VCaP (cell line): ENCODE data around the gene PIAS2.

Source experiments
- H3K27ac ChIP-seq: fragments of 450-650 bp; 2 replicates; pipeline ENCODE4 v1.5.1; 2017
- TF ChIP-seq, protein P1 (sequence below): fragments of 450-650 bp; conservative IDR thresholded peaks from 2 replicates; pipeline ENCODE4 v1.5.1; 2017; ENCODE audit warnings: mild to moderate bottlenecking, moderate library complexity

Gene PIAS2

GRCh38 chr18:46770708-46771107 is 146.6 kb downstream of the PIAS2 start:
- H3K27ac ChIP-seq, result no peak overlapping the region
- TF ChIP-seq, protein P1, sequence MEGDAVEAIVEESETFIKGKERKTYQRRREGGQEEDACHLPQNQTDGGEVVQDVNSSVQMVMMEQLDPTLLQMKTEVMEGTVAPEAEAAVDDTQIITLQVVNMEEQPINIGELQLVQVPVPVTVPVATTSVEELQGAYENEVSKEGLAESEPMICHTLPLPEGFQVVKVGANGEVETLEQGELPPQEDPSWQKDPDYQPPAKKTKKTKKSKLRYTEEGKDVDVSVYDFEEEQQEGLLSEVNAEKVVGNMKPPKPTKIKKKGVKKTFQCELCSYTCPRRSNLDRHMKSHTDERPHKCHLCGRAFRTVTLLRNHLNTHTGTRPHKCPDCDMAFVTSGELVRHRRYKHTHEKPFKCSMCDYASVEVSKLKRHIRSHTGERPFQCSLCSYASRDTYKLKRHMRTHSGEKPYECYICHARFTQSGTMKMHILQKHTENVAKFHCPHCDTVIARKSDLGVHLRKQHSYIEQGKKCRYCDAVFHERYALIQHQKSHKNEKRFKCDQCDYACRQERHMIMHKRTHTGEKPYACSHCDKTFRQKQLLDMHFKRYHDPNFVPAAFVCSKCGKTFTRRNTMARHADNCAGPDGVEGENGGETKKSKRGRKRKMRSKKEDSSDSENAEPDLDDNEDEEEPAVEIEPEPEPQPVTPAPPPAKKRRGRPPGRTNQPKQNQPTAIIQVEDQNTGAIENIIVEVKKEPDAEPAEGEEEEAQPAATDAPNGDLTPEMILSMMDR, result no peak

GRCh38 chr18:46768166-46768921 is 149.0 kb downstream of the PIAS2 start:
- TF ChIP-seq, protein P1, result no peak
- H3K27ac ChIP-seq, result no peak overlapping the region

GRCh38 chr18:46767217-46767616 is 150.1 kb downstream of the PIAS2 start:
- H3K27ac ChIP-seq, result no peak overlapping the region
- TF ChIP-seq, protein P1, result no peak

GRCh38 chr18:46764586-46764985 is 152.7 kb downstream of the PIAS2 start:
- TF ChIP-seq, protein P1, result no peak
- no peak overlapping the region for H3K27ac ChIP-seq

- no peak overlapping the region for H3K27ac ChIP-seq
- TF ChIP-seq, protein P1, result no peak
Observed at GRCh38 chr18:46761059-46761769, 156.1 kb downstream of the PIAS2 start.

DNA sequence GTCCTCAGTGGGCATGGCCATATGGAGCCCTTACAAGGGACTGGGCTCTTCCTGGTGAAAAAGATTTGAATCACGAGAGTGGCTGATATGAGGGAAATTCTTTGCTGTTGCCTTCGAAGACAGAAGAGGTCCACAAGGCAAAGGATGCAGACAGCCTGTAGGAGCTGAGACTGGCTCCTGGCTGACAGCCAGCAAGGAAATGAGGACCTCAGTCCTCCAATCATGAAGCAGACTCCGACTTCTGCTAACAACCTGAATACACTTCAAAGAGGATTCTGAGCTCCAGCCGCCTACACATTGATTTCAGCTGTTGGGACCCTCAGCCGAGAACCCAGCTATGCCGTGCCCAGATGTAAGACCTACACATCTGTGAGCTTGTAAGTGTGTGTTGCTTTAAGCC is 157.4 kb downstream of the PIAS2 start:
- TF ChIP-seq, protein P1, result no peak

DNA sequence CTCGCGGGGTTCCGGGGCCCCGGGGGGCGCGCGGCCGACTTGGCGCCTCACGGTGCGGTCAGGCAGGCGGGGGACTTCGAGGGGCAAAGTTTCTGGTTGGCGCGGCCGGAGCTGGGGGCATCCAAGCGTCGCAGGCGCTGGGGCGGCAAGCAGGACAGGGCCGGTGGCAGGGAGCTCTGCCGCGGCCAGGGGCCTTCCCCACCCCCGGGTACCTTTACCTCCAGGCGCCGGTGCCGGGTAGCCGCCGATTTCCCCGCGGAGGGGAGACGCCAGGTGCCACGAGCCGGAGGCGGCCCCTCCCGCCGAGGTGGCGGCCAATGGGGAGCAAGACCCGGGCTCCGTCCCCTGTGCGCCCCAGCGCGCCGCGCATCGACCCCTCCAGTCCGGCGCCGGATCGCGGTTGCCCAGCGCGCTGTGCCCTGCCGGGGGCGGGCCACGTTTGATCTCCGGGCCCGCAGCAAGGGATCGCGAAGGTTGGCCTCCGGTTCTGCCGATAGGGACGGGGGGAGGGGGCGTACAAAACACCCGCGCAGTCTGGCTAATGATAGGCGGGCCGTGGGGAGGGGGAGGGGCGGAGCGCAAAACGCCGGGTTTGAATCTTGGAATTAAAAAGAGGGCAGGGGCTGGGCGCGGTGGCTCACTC is 160.6 kb downstream of the PIAS2 start, which contains the start of gene ST8SIA5:
Gene ST8SIA5, minus strand, starts transcription at position 495 of the 643 bp plus-strand sequence. CDS start 545 bp downstream, outside the sequence.
- no peak within 1 kb of the TSS for H3K27ac ChIP-seq
- TF ChIP-seq, protein P1, result no peak

More for the DNA sequence above, 157.4 kb downstream of the PIAS2 start:
- H3K27ac ChIP-seq, result no peak overlapping the region
